ENCODE measurements around the gene CHMP4B.
A peak's percentile ranks its signal among the peaks of the same experiment; 100 is the strongest.

CHMP4B gene

GRCh38 chr20:33810885-33811775 lies at the start of gene CHMP4B:
Gene CHMP4B, plus strand, starts transcription at chr20:33811348. Its CDS starts 121 bp downstream, at chr20:33811469.
- FAIRE-seq, result peak; percentile 92

GRCh38 chr20:33761698-33762250 lies 49.4 kb upstream of the CHMP4B start:
- FAIRE-seq, result no peak

- FAIRE-seq, result no peak
Observed at GRCh38 chr20:33765099-33765498, 46.0 kb upstream of the CHMP4B start.

GRCh38 chr20:33765592-33765991 lies 45.6 kb upstream of the CHMP4B start:
- FAIRE-seq, result no peak

- no peak for FAIRE-seq
Observed at GRCh38 chr20:33766686-33767085, 44.5 kb upstream of the CHMP4B start.

GRCh38 chr20:33767777-33768138 lies 43.4 kb upstream of the CHMP4B start:
- FAIRE-seq, result no peak

- no peak for FAIRE-seq
Observed at GRCh38 chr20:33769043-33769442, 42.1 kb upstream of the CHMP4B start.

- FAIRE-seq, result no peak
Observed at GRCh38 chr20:33770005-33770404, 41.1 kb upstream of the CHMP4B start.

- no peak for FAIRE-seq
Observed at GRCh38 chr20:33771938-33772337, 39.2 kb upstream of the CHMP4B start.

GRCh38 chr20:33772439-33772838 lies 38.7 kb upstream of the CHMP4B start:
- no peak for FAIRE-seq

GRCh38 chr20:33773412-33774089 lies 37.6 kb upstream of the CHMP4B start:
- no peak for FAIRE-seq

GRCh38 chr20:33777816-33778215 lies 33.3 kb upstream of the CHMP4B start:
- no peak for FAIRE-seq

- no peak for FAIRE-seq
Observed at GRCh38 chr20:33781133-33781532, 30.0 kb upstream of the CHMP4B start.

GRCh38 chr20:33781945-33782344 lies 29.2 kb upstream of the CHMP4B start:
- FAIRE-seq, result no peak

- no peak for FAIRE-seq
Observed at GRCh38 chr20:33783256-33783655, 27.9 kb upstream of the CHMP4B start.

- no peak for FAIRE-seq
Observed at GRCh38 chr20:33783818-33784217, 27.3 kb upstream of the CHMP4B start.

GRCh38 chr20:33784225-33784624 lies 26.9 kb upstream of the CHMP4B start:
- no peak for FAIRE-seq

GRCh38 chr20:33785503-33785902 lies 25.6 kb upstream of the CHMP4B start:
- FAIRE-seq, result no peak

- FAIRE-seq, result no peak
Observed at GRCh38 chr20:33787253-33787891, 23.8 kb upstream of the CHMP4B start.

- no peak for FAIRE-seq
Observed at GRCh38 chr20:33788351-33789049, 22.6 kb upstream of the CHMP4B start.

- no peak for FAIRE-seq
Observed at GRCh38 chr20:33789109-33789857, 21.9 kb upstream of the CHMP4B start.

GRCh38 chr20:33789858-33790182 lies 21.3 kb upstream of the CHMP4B start:
- no peak for FAIRE-seq

Measured in G401.6 (cell line).